Measurements from ENCODE around the gene FAM209B.
"Not testable (repeated sequence)": the region's sequence is repeated elsewhere in the genome, so short reads cannot be mapped to it uniquely, and the experiment has no call there.

FAM209B gene

GRCh38 chr20:56532946-56533345 is at the start of gene FAM209B:
Gene FAM209B (plus strand): TSS chr20:56533246. CDS start chr20:56533342, 96 bp downstream.
- DNase-seq: not testable (repeated sequence)

- DNase-seq: no peak
These were observed 49.1 kb upstream of the FAM209B start for GRCh38 chr20:56483970-56484369.

DNA sequence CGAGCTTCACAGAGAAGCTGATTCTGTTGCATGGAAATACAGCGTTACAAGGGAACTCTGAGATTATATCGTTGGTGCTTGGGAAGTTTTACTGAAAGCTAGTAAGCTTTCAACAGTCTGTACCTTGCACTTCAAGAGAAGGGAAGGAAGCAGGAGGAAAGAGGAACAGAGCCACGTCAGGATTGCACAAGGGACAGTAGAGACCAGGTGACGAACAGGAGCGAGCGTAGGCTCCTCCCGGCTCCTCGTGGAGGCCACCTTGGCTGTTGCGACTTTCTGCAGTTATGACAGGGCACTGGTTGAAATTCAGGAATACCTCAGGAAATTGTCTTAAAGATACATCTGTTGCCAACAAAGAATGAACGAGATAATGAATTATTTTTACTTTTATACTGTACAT is 45.8 kb upstream of the FAM209B start:
- no peak for DNase-seq

DNA sequence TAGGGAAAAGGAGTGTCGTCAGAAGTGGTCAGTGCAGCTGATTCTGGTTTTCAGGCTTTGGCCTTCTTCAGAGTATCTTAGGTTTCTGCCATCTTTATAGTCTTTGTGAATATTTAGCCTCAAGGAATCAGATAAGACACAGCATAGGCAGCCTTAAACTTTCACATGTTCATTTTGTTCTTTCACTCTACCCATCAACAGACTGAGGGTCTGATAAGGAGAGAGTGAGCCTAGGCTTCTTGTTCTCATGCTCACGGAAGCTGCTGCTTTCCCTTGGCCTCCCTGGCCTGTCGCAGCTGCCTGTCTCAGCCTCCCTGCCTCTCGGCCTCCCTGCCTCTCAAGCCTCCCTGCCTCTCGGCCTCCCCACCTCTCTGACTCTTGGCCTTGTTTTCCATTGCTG is 44.5 kb upstream of the FAM209B start:
- DNase-seq: no peak

- DNase-seq: no peak
These were observed 31.9 kb upstream of the FAM209B start for GRCh38 chr20:56501116-56501515.

DNA sequence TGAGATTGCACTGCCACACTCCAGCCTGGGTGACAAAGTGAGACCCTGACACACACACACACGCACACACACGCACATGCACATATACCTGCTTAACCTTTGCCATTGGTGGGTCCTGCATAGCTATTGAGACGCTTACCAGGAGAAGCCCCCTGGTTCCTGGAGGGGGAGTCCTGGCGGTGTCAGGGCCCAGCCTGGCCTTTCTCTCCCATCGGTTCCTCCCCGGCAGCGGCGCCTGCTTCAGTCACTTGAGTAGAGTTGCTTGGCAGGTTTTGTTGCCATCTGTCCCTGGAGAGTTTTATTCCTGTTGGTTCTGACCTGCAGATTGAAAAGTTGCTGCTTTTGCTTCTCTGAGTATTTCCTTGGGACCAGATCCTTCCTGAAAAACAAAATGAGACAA is 29.1 kb upstream of the FAM209B start:
- DNase-seq: no peak

DNA sequence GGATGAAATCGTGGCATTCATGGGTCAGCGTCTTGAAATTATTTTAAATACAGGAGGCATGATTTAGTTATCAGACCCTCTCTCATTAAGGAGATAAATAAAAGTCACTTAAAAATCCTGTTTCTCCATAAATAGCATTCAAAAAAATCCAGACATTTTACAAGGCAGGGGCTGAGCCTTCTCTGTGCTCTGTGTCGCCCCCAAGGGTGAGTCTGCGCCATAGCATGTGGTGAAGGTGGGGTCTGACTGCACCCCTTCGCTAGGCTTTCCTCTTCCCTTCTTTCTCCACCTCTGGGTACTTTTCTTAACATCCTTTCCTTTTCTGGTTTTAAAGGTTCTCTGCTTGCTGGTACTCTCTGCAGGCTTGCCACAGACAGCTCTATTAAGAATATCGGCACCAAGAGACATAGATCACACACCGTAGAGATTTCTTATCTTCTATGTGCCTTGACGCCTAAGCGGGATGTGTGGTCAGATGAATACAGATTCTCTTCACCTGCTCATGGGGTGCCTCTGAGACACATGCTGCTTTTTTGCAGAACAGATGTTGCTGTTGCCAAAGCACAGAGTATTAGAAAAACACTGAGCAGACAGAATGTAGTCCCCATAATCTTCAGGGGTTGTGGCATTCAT is 28.6 kb upstream of the FAM209B start:
- peak; percentile 30 to 43 for DNase-seq

DNA sequence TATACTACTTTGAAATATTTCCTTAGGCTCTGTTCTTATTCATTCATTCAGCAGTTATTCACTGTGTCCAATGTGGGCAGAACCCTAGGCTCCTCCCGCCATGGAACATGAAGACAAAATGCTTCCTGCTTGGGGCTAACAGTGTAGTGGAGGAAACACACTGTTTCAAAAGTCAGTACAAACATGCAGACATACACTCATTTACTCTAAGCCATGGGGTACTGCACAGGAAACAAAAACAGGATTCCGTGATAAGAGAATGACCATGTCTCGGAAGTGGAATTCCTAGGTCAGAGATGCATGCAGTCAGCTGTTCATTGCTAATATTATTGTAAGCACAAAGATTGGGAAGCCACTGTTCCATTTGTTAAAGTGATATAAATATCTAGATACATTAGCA is 26.9 kb upstream of the FAM209B start:
- DNase-seq: no peak

DNA sequence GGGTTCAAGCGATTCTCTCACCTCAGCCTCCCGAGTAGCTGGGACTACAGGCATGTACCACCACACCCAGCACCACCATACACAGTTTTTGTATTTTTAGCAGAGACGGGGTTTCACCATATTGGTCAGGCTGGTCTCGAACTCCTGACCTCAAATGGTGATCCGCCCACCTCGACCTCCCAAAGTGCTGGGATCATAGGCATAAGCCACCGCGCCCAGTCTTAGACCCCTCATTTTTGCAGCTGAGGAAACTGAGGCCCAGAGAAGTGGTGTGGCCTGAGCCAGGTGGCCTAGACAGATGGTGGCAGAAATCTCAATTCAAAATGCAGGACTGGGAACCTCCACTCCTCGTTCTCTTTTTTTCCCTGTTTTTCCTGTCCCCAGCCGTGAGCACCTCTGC is 21.1 kb upstream of the FAM209B start:
- no peak for DNase-seq

GRCh38 chr20:56513161-56514150 is 19.6 kb upstream of the FAM209B start:
- no peak for DNase-seq

GRCh38 chr20:56516631-56517030 is 16.4 kb upstream of the FAM209B start:
- DNase-seq: no peak

- no peak for DNase-seq
These were observed 15.8 kb upstream of the FAM209B start for GRCh38 chr20:56517211-56517610.

- no peak for DNase-seq
These were observed 15.4 kb upstream of the FAM209B start for GRCh38 chr20:56517641-56518040.

- no peak for DNase-seq
These were observed 14.9 kb upstream of the FAM209B start for GRCh38 chr20:56518126-56518525.

GRCh38 chr20:56518721-56519398 is 14.2 kb upstream of the FAM209B start:
- no peak for DNase-seq

- no peak for DNase-seq
These were observed 13.5 kb upstream of the FAM209B start for GRCh38 chr20:56519551-56519950.

GRCh38 chr20:56520180-56520579 is 12.9 kb upstream of the FAM209B start:
- DNase-seq: no peak

DNA sequence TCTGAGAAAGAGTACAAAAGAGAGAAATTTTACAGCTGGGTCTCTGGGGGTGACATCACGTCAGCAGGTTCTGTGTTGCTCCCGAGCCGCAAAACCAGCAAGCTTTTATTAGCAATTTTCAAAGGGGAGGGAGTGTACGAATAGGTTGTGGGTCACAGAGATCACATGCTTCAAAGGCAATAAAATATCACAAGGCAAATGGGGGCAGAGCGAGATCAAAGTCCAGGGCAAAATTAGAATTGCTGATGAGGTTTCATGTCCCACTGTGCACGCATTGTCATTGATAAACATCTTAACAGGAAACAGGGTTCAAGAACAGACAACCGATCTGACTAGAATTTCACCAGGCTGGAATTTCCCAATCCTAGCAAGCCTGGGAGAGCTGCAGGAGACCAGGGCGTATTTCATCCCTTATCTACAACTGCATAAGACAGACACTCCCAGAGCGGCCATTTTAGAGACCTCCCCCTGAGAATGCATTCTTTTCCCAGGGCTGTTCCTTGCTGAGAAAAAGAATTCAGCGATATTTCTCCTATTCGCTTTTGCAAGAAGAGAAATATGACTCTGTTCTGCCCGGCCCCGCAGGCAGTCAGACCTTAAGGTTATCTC is 12.2 kb upstream of the FAM209B start:
- not testable (repeated sequence) for DNase-seq

DNA sequence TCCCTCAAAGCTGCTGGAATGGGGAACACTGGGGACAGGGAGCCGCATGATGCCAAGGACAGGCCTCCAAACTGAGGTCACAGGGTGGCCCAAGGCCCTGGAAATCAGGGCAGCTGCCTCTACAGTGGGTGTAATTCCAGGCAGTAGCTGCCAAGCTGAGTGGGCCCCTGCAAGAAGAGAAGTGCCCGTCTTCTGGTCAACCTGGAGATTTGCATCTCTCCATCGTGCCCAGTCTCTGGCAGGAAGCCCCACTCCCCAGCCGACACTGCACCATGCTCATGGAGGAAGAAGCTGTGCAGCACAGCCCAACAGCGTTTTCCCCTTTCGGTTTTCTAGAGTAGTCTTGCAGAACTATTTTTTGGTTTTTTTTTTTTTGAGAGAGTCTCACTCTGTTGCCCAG is 10.7 kb upstream of the FAM209B start:
- no peak for DNase-seq

GRCh38 chr20:56524444-56524843 is 8.6 kb upstream of the FAM209B start, which contains the start of gene FAM209A:
Gene FAM209A (plus strand): TSS chr20:56524744. CDS start chr20:56524809, 65 bp downstream.
- not testable (repeated sequence) for DNase-seq

DNA sequence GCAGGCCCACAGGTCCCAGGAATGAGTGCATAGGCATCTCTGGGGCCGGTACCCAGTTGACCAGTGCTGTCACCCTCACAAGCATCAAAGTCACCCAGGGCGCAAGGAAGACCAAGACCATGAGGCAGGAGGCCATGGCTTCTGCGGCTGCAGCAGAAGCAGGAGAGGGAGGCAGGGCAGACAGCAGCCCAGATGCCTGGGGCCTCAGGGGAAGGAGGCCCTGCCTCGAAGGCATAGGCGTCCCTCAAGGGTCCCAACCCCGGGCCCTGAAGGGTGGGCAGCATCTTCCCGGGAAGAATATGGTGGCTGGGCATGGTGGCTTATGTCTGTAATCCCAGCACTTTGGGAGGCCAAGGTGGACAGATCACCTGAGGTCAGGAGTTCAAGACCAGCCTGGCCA is 5.5 kb upstream of the FAM209B start:
- no peak for DNase-seq

GRCh38 chr20:56537997-56538396 is 5.0 kb downstream of the FAM209B start:
- no peak for DNase-seq

- no peak for DNase-seq
These were observed 7.4 kb downstream of the FAM209B start for GRCh38 chr20:56540415-56540814.

Measured in activated T-cell treated with anti-CD3 and anti-CD28 coated beads, Interleukin-2, amount 50 U/mL, for 48 hours (primary cell).